Daoy (cell line): Measurements from ENCODE around the gene TUBA8. TPM values are rescaled to one million over a fixed set of nuclear protein-coding genes. Genes with fewer than 3 reads are reported as not detected.
"Not testable (repeated sequence)": the region's sequence is repeated elsewhere in the genome, so short reads cannot be mapped to it uniquely, and the experiment has no call there.

Source experiments
- DNase-seq: peaks from one replicate; pipeline ENCODE4 v3.0.0-alpha.2; 2015; ENCODE audit warnings: low read depth
- total RNA-seq: library from RNA; depleted of rRNA; stranded (reverse); fragments of >200 nt; shearing (Covaris generic); gene quantifications from 2 replicates; pipeline ENCODE4 v1.2.3, GENCODE V29; 2014; rRNA removed

Gene TUBA8
- total RNA-seq, 1 experiment from 2014 or later = 3.3 TPM

DNA sequence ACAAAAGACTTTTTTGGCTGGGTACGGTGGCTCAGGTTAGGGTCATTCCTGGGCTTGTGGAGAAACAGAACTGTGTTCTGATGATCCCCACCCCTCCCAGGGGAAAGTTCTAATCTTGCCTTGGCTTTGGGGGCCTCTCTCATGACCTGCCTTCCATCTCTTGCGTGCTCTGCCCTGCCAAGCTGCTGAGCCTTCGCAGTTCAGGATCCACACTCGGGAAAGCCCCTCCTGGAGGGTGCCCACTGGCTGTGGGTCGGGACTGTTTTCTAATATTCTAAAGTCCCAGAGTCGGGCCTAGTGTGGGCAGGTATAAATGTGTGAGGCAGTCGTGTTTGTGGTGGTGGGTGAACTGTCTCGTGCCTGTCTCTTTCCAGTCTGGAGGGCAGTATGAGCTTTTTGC, 62.2 kb downstream of the TUBA8 start:
- not testable (repeated sequence) for DNase-seq

DNA sequence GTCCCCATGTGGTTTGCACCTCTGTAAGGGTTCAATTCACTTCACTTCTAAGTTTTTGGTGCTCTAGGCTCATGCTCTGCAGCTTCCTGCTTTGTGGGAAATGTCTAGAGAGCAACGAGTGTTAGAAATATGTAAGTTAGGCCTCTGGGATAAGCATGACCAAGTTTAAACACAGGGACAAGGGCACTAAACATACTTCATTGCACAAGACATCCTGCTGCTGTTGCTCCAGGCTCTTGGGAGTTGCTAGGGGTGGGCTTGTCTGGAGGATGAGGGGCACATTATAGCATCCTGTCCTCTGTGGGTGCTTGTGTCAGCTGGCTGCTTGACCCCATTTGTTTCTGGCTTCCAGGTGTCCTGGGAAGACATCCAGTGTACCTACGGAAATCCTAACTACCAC, 62.8 kb downstream of the TUBA8 start:
- not testable (repeated sequence) for DNase-seq

Other genes starting within 250 kb of the TUBA8 start
- gene MICAL3, start 86.2 kb upstream of the TUBA8 start, total RNA-seq = 15.4 and 26.2 TPM in 2 replicates
- 15.4 and 20.8 TPM in 2 replicates for gene PEX26, start 32.8 kb upstream of the TUBA8 start, total RNA-seq
- gene USP18, start 39.4 kb downstream of the TUBA8 start, total RNA-seq = 30.0 and 31.3 TPM in 2 replicates